ENCODE data around the gene CYP2B6.
"Not testable (repeated sequence)": the region's sequence is repeated elsewhere in the genome, so short reads cannot be mapped to it uniquely, and the experiment has no call there.

Gene CYP2B6

DNA sequence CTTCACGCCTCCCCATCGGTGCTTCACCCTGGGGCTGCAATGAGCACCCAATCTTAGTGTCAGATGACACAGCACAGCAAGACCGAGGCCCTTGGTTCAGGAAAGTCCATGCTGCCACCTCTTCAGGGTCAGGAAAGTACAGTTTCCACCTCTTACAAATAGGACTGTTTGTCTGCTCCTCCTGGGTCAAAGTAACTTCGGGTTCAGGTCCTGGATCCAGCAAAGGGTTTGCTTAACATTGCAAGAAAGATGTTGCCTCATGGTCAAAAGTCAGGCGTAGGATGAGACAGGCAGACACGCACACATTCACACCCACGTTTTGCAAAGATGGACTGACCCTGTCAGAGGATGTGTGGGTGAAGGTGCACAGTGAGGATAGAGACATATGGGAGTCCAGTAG lies 1.6 kb upstream of the CYP2B6 start:
- no peak overlapping the region for H3K9ac ChIP-seq (ENCODE audit: low read length)
- no peaks in the 10 kb centered on the region for H3K27me3 ChIP-seq (ENCODE audit: control insufficient read depth, insufficient read depth, low read length)
- H3K36me3 ChIP-seq (ENCODE audit: control insufficient read depth, insufficient read depth, low read length), result no peaks in the 10 kb centered on the region
- H3K4me1 ChIP-seq (ENCODE audit: control insufficient read depth, insufficient read depth, low read length), result peaks cover 14% of the 10 kb centered on the region
- no peaks in the 10 kb centered on the region for H3K9me3 ChIP-seq (ENCODE audit: control insufficient read depth, low read length)
- H3K4me3 ChIP-seq (ENCODE audit: low read length), result no peak overlapping the region

DNA sequence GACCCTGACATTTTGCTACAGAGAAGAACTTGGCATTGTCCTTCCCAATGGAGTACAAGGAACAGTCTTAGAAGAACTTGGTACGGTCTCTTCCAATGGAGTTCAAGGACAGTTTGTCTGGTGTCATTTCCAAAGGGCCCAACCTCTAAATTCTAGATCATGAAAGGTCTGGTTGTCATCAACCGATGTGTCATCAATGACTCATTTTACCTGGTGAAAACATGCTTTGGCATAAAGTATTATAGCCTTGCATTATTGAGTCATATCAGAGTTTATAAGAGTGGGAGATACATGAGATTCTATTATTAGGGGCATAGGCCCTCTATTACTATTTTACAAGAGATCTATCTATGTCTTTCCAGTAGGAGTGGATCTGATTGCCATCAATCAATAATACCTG lies 4.3 kb downstream of the CYP2B6 start:
- no peaks in the 10 kb centered on the region for H3K36me3 ChIP-seq (ENCODE audit: control insufficient read depth, insufficient read depth, low read length)
- H3K9me3 ChIP-seq (ENCODE audit: control insufficient read depth, low read length), result no peaks in the 10 kb centered on the region
- H3K4me1 ChIP-seq (ENCODE audit: control insufficient read depth, insufficient read depth, low read length), result peaks cover 19% of the 10 kb centered on the region
- H3K27me3 ChIP-seq (ENCODE audit: control insufficient read depth, insufficient read depth, low read length), result no peaks in the 10 kb centered on the region
- H3K4me3 ChIP-seq (ENCODE audit: low read length), result no peak overlapping the region
- H3K9ac ChIP-seq (ENCODE audit: low read length), result no peak overlapping the region

GRCh38 chr19:40999018-40999417 lies 7.9 kb downstream of the CYP2B6 start:
- H3K27me3 ChIP-seq (ENCODE audit: control insufficient read depth, insufficient read depth, low read length); H3K36me3 ChIP-seq (ENCODE audit: control insufficient read depth, insufficient read depth, low read length); H3K4me3 ChIP-seq (ENCODE audit: low read length); H3K9ac ChIP-seq (ENCODE audit: low read length); H3K9me3 ChIP-seq (ENCODE audit: control insufficient read depth, low read length); H3K4me1 ChIP-seq (ENCODE audit: control insufficient read depth, insufficient read depth, low read length): not testable (repeated sequence)

GRCh38 chr19:41000310-41000737 lies 9.2 kb downstream of the CYP2B6 start:
- no peaks in the 10 kb centered on the region for H3K27me3 ChIP-seq (ENCODE audit: control insufficient read depth, insufficient read depth, low read length)
- no peak overlapping the region for H3K9ac ChIP-seq (ENCODE audit: low read length)
- H3K9me3 ChIP-seq (ENCODE audit: control insufficient read depth, low read length), result no peaks in the 10 kb centered on the region
- H3K36me3 ChIP-seq (ENCODE audit: control insufficient read depth, insufficient read depth, low read length), result no peaks in the 10 kb centered on the region
- H3K4me3 ChIP-seq (ENCODE audit: low read length), result no peak overlapping the region
- peaks cover 5% of the 10 kb centered on the region for H3K4me1 ChIP-seq (ENCODE audit: control insufficient read depth, insufficient read depth, low read length)

GRCh38 chr19:41001243-41001971 lies 10.3 kb downstream of the CYP2B6 start:
- Histone ChIP-seq H3K9me3 (ENCODE audit: control insufficient read depth, low read length) (no peaks in the 10 kb centered on the region), H3K9ac (ENCODE audit: low read length) (no peak overlapping the region), H3K4me3 (ENCODE audit: low read length) (no peak overlapping the region), H3K27me3 (ENCODE audit: control insufficient read depth, insufficient read depth, low read length) (no peaks in the 10 kb centered on the region), H3K4me1 (ENCODE audit: control insufficient read depth, insufficient read depth, low read length) (peaks cover 5% of the 10 kb centered on the region), H3K36me3 (ENCODE audit: control insufficient read depth, insufficient read depth, low read length) (no peaks in the 10 kb centered on the region)

DNA sequence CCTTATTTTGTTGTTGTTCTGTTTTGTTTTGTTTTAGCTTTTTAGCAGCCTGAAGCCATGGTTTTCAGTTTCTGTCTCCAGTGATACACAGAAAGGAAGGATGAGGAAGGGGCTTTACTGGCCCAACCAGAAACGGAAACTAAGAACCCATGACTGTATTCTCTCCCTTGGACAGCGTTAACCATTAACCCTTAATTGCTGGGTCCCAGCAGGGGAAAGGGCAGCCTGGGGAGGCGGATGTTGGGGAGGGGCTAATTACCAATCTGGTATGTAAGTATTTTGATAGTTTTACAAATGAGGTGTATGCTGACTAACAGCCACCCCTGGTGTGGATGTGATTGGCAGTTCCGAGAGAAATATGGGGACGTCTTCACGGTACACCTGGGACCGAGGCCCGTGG lies 12.6 kb downstream of the CYP2B6 start:
- H3K4me1 ChIP-seq (ENCODE audit: control insufficient read depth, insufficient read depth, low read length); H3K36me3 ChIP-seq (ENCODE audit: control insufficient read depth, insufficient read depth, low read length); H3K9ac ChIP-seq (ENCODE audit: low read length); H3K4me3 ChIP-seq (ENCODE audit: low read length); H3K27me3 ChIP-seq (ENCODE audit: control insufficient read depth, insufficient read depth, low read length); H3K9me3 ChIP-seq (ENCODE audit: control insufficient read depth, low read length): not testable (repeated sequence)

DNA sequence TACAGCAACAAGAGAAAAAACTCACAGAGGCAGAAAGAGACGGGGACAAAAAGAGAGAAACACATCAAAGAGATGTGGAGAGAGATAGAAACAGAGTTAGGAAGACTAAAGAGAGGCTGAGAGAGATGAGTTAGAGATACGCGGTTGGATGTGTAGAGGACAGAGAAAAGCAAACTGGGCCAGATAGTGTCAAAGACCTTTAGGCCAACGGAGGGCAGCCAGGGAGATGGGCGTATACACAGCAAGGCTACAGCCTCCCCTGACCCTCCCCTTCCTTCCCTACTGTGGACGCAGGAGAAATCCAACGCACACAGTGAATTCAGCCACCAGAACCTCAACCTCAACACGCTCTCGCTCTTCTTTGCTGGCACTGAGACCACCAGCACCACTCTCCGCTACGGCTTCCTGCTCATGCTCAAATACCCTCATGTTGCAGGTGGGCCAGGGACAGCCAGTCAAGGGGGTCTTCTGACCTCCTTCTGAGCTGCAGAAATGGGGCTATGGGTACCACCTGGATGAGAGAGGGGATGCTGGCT lies 18.7 kb downstream of the CYP2B6 start:
- peaks cover 10% of the 10 kb centered on the region for H3K27me3 ChIP-seq (ENCODE audit: control insufficient read depth, insufficient read depth, low read length)

DNA sequence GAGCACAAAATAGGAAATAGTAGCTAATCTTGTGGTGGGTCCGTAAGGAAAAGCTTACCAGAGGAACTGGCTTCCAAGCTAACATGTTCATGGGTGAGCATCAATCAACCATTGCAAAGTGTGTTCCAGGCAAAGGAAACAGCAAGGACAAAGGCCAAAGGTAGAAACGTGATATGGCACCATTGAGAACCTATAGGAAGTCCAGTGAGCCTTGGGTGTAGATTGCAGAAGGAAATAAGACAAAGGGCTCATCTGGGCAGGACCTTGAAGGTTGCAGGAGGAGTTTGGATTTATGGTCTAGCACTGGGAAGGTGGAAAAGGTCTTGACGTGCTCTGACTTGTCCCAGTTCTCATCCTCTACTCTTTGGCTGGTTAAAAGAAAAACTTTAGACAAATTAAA lies 22.3 kb downstream of the CYP2B6 start:
- peaks cover 6% of the 10 kb centered on the region for H3K27me3 ChIP-seq (ENCODE audit: control insufficient read depth, insufficient read depth, low read length)
- no peaks in the 10 kb centered on the region for H3K36me3 ChIP-seq (ENCODE audit: control insufficient read depth, insufficient read depth, low read length)
- H3K9ac ChIP-seq (ENCODE audit: low read length), result no peak overlapping the region

More for the DNA sequence above, 18.7 kb downstream of the CYP2B6 start:
- no peak overlapping the region for H3K4me3 ChIP-seq (ENCODE audit: low read length)
- H3K4me1 ChIP-seq (ENCODE audit: control insufficient read depth, insufficient read depth, low read length), result no peaks in the 10 kb centered on the region
- no peaks in the 10 kb centered on the region for H3K9me3 ChIP-seq (ENCODE audit: control insufficient read depth, low read length)
- H3K36me3 ChIP-seq (ENCODE audit: control insufficient read depth, insufficient read depth, low read length), result no peaks in the 10 kb centered on the region
- H3K9ac ChIP-seq (ENCODE audit: low read length), result no peak overlapping the region

GRCh38 chr19:41014643-41015042 lies 23.6 kb downstream of the CYP2B6 start:
- peaks cover 6% of the 10 kb centered on the region for H3K27me3 ChIP-seq (ENCODE audit: control insufficient read depth, insufficient read depth, low read length)
- H3K4me3 ChIP-seq (ENCODE audit: low read length), result no peak overlapping the region
- no peaks in the 10 kb centered on the region for H3K4me1 ChIP-seq (ENCODE audit: control insufficient read depth, insufficient read depth, low read length)
- no peak overlapping the region for H3K9ac ChIP-seq (ENCODE audit: low read length)
- no peaks in the 10 kb centered on the region for H3K36me3 ChIP-seq (ENCODE audit: control insufficient read depth, insufficient read depth, low read length)
- no peaks in the 10 kb centered on the region for H3K9me3 ChIP-seq (ENCODE audit: control insufficient read depth, low read length)

More for the DNA sequence above, 22.3 kb downstream of the CYP2B6 start:
- Histone ChIP-seq H3K4me3 (ENCODE audit: low read length) (no peak overlapping the region), H3K9me3 (ENCODE audit: control insufficient read depth, low read length) (no peaks in the 10 kb centered on the region), H3K4me1 (ENCODE audit: control insufficient read depth, insufficient read depth, low read length) (no peaks in the 10 kb centered on the region)

GRCh38 chr19:41016488-41017071 lies 25.5 kb downstream of the CYP2B6 start:
- no peak overlapping the region for H3K9ac ChIP-seq (ENCODE audit: low read length)
- peaks cover 6% of the 10 kb centered on the region for H3K27me3 ChIP-seq (ENCODE audit: control insufficient read depth, insufficient read depth, low read length)
- no peaks in the 10 kb centered on the region for H3K36me3 ChIP-seq (ENCODE audit: control insufficient read depth, insufficient read depth, low read length)
- no peaks in the 10 kb centered on the region for H3K9me3 ChIP-seq (ENCODE audit: control insufficient read depth, low read length)
- H3K4me3 ChIP-seq (ENCODE audit: low read length), result no peak overlapping the region
- no peaks in the 10 kb centered on the region for H3K4me1 ChIP-seq (ENCODE audit: control insufficient read depth, insufficient read depth, low read length)

DNA sequence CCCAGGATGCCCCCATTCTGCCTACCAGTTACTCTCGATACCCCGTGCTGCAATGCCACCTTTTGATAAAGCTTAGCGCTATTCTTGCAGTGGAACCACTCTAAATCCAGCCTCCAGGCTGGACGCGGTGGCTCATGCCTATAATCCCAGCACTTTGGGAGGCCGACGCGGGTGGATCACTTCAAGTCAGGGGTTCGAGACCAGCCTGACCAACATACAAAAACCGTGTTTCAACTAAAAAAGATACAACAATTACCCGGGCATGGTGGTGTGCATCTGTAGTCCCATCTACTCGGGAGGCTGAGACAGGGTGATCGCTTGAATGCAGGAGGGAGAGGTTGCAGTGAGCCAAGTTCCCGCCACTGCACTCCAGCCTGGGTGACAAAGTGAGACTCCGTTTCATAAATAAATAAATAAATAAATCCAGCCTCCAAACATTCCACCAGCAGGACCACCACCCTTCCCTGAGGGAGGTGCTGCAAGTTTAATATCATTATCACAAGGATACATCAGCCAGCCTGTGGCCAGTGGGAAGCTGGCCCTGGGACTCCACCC lies 27.7 kb downstream of the CYP2B6 start:
- Histone ChIP-seq H3K27me3 (ENCODE audit: control insufficient read depth, insufficient read depth, low read length) (no peaks in the 10 kb centered on the region), H3K9ac (ENCODE audit: low read length) (no peak overlapping the region), H3K4me3 (ENCODE audit: low read length) (no peak overlapping the region), H3K36me3 (ENCODE audit: control insufficient read depth, insufficient read depth, low read length) (no peaks in the 10 kb centered on the region), H3K4me1 (ENCODE audit: control insufficient read depth, insufficient read depth, low read length) (no peaks in the 10 kb centered on the region), H3K9me3 (ENCODE audit: control insufficient read depth, low read length) (no peaks in the 10 kb centered on the region)

DNA sequence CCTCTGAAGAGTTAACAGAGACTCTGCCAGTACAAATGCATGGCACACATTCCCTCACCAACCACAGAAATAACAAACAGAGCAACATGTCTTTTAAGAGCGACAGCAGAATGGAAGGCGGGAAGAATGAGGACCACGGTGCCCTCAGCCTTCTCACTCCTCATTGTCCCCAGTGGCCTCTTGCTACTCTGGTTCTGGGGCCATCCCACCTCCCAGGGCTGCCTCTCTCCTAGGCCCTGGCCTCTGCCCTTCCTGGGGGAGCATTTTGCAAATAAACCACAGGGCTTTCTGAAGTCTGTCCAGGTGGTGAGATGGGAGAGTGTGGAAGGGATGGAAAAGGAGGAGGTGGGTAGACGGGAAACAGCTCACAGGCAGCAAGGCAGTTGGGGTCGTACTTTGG lies 28.3 kb downstream of the CYP2B6 start:
- Histone ChIP-seq H3K27me3 (ENCODE audit: control insufficient read depth, insufficient read depth, low read length) (no peaks in the 10 kb centered on the region), H3K4me1 (ENCODE audit: control insufficient read depth, insufficient read depth, low read length) (no peaks in the 10 kb centered on the region), H3K4me3 (ENCODE audit: low read length) (no peak overlapping the region), H3K36me3 (ENCODE audit: control insufficient read depth, insufficient read depth, low read length) (no peaks in the 10 kb centered on the region), H3K9me3 (ENCODE audit: control insufficient read depth, low read length) (no peaks in the 10 kb centered on the region), H3K9ac (ENCODE audit: low read length) (no peak overlapping the region)

Measured in mucosa of stomach (tissue), 1 donor.